ENCODE data around the gene CHSY3.

DNA sequence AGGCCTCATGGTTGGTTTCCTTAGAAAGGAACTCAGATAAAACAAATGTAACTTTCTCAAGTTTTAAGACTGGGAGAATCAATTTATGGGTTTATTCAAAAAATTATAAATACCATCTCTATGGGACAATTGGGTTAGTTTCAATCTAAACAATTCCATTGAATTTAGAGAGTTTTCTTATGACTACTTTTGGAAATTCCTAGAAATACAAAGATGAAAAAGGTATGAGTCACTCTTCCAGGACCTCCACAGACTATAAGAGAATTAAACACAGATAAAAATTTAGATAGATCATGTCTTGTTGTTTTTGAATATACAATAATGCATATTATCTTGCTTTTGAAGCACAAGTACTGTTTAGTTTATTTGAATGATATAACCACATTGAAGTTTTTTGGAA is 188.7 kb downstream of the CHSY3 start:
- TF ChIP-seq, protein P1, sequence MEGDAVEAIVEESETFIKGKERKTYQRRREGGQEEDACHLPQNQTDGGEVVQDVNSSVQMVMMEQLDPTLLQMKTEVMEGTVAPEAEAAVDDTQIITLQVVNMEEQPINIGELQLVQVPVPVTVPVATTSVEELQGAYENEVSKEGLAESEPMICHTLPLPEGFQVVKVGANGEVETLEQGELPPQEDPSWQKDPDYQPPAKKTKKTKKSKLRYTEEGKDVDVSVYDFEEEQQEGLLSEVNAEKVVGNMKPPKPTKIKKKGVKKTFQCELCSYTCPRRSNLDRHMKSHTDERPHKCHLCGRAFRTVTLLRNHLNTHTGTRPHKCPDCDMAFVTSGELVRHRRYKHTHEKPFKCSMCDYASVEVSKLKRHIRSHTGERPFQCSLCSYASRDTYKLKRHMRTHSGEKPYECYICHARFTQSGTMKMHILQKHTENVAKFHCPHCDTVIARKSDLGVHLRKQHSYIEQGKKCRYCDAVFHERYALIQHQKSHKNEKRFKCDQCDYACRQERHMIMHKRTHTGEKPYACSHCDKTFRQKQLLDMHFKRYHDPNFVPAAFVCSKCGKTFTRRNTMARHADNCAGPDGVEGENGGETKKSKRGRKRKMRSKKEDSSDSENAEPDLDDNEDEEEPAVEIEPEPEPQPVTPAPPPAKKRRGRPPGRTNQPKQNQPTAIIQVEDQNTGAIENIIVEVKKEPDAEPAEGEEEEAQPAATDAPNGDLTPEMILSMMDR (IDR thresholded peaks at IDR 0.05; ENCODE audit: low read depth, low read length) = no peak
- TF ChIP-seq POLR2A (IDR thresholded peaks at IDR 0.05; ENCODE audit: extremely low read depth, insufficient read length) = no peak

Data from NB4 (cell line).